Heart left ventricle (tissue), 13 donors: ENCODE data around the gene SH3BP1.

ENCODE experiments used
- CTCF ChIP-seq, 12 donors: fragments of 200-600 bp; sonication (generic) in 4 of 12; IDR thresholded peaks; one replicate each; pipeline versions ENCODE4 v1.5.0 to v1.8.0; 2018 to 2022; ENCODE audit warnings: antibody characterized with exemption in 12 of 12, mild to moderate bottlenecking in 5 of 12
- POLR2A ChIP-seq, 2 donors: fragments of 450-650 bp; IDR thresholded peaks; one replicate each; pipeline ENCODE4 v1.6.1; 2017; ENCODE audit warnings: antibody characterized with exemption in 2 of 2, mild to moderate bottlenecking in 2 of 2, moderate library complexity in 2 of 2
- donor health status: ischemic (EF 13 %, LVEDD 7.1; RV severe dilation, severe dysfunction).
- donor health status: DM: no; HTN: yes; CAD: no.
- donor health status: DM: no; HTN: no; CAD: no.
- donor health status: ischemic (EF 25% LVEDD 6.9; RV normal size, moderate dysfunction).
- donor health status: ischemic (EF 25% LVEDD 5.7; RV mildly dilated, moderate dysfunction).
- donor health status: ischemic (EF 35%, LVEDD 5.7; RV mildly dilated, moderate dysfunction).
- donor health status: nonischemic (EF 11% LVEDD 7.7; RV severe dilation, severe dysfunction).
- donor health status: DM: yes; HTN: yes; CAD: no.
- donor health status: PGD.
- donor health status: ischemic (EF 29% LVEDD 5.4; RV normal size, mild dysfunction).
- donor health status: nonischemic (EF 23%, LVEDD 6.1; RV moderate dilation, normal function).

DNA sequence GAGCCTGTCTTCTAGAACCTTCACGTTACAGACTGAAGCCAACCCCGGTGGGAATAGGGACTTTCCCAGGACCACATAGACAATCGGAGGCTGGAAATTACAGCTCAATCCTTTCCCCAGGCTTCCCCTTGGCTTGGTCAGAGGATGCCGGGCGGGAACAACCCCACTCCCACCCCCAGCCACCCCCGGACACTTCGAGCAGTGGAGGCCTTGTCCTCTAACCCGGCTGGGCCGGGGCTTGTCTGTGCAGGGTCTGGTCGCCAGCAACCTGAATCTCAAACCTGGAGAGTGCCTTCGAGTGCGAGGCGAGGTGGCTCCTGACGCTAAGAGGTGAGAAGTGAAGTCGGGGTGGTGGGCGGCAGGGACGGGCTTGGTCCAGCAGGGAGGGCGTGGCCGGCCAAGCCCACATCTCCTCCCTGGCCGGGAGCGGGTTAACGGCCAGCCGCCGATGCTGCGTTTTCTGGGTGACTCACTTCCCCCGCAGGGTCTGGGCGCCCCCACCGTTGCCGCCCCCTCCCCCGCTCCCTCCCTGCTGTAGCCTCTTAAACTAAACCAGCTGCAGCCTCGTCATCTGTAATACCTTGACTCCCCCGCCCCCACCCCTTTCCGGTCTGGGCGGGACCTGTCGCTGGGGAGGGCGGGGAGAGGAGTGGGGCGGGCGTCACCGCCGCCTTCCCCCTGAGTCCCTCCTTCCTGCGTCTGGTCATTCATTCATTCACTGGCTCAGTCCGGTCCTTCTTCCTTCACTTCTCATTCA is 37.4 kb downstream of the SH3BP1 start:
- no peak for TF ChIP-seq POLR2A (IDR thresholded peaks at IDR 0.05)
- no peak for TF ChIP-seq CTCF (IDR thresholded peaks at IDR 0.05)
